Spleen (tissue), 7 donors: Measurements from ENCODE around the gene CEP55.

Experiments used
- POLR2AphosphoS5 ChIP-seq, 3 donors: sonication (generic); formaldehyde crosslinking; IDR thresholded peaks; one replicate each; pipeline ENCODE4 v1.5.1; 2017; ENCODE audit warnings: antibody characterized with exemption in 3 of 3
- TF ChIP-seq, protein P1 (sequence below), 11 experiments: fragments of 200-600 bp in 7 of 11; fragments of 450-650 bp in 4 of 11; sonication (generic) in 4 of 11; IDR thresholded peaks in 8 of 11; conservative IDR thresholded peaks in 3 of 11; 1 replicate in 7 of 11; 2 replicates in 4 of 11; pipeline versions ENCODE4 v1.4.0 to v1.8.0; 2016 to 2021; ENCODE audit warnings: antibody characterized with exemption in 11 of 11, inconsistent platforms in 4 of 11, mild to moderate bottlenecking in 1 of 11
- donor health status: DM: no; HTN: no; CAD: no; lungs with moderate emphysema.
- donor health status: DM: no; HTN: no; CAD: no.
- donor health status: DM: no; HTN: no; CAD: no.

DNA sequence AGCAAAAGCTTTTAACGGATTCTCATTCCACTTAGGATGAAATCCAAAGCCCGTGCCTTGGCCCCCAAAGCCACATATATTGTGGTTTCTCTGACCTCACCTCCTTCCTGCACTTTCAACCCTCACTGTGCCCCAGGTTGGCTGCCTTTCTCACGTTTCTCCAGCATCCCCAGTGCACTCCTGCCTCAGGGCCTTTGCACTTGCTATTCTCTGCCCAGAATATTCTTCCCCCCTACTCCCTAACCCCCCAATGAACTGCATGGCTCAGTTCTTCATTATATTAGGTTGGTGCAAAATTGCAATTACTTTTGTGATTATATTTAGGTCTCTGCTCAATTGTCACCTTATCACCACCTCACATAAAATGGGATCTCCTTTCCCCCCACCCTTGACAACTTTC, 48.4 kb upstream of the CEP55 start:
- TF ChIP-seq, protein P1, sequence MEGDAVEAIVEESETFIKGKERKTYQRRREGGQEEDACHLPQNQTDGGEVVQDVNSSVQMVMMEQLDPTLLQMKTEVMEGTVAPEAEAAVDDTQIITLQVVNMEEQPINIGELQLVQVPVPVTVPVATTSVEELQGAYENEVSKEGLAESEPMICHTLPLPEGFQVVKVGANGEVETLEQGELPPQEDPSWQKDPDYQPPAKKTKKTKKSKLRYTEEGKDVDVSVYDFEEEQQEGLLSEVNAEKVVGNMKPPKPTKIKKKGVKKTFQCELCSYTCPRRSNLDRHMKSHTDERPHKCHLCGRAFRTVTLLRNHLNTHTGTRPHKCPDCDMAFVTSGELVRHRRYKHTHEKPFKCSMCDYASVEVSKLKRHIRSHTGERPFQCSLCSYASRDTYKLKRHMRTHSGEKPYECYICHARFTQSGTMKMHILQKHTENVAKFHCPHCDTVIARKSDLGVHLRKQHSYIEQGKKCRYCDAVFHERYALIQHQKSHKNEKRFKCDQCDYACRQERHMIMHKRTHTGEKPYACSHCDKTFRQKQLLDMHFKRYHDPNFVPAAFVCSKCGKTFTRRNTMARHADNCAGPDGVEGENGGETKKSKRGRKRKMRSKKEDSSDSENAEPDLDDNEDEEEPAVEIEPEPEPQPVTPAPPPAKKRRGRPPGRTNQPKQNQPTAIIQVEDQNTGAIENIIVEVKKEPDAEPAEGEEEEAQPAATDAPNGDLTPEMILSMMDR (IDR thresholded peaks at IDR 0.05 in 8 of 11, conservative IDR thresholded peaks at IDR 0.05 in 3 of 11) = no peak
- TF ChIP-seq POLR2AphosphoS5 (IDR thresholded peaks at IDR 0.05) = no peak
